HG03108 (cell line): ENCODE results near the gene NAPB.
A peak's percentile ranks its signal among the peaks of the same experiment; 100 is the strongest.
"Not testable (repeated sequence)": the region's sequence is repeated elsewhere in the genome, so short reads cannot be mapped to it uniquely, and the experiment has no call there.

Experiments
- ATAC-seq: cut with Tn5 transposase; IDR thresholded peaks from one replicate; pipeline ENCODE4 v1.9.1; 2021; ENCODE audit warnings: moderate library complexity; ENCODE audit not compliant: unreplicated experiment

The NAPB gene

DNA sequence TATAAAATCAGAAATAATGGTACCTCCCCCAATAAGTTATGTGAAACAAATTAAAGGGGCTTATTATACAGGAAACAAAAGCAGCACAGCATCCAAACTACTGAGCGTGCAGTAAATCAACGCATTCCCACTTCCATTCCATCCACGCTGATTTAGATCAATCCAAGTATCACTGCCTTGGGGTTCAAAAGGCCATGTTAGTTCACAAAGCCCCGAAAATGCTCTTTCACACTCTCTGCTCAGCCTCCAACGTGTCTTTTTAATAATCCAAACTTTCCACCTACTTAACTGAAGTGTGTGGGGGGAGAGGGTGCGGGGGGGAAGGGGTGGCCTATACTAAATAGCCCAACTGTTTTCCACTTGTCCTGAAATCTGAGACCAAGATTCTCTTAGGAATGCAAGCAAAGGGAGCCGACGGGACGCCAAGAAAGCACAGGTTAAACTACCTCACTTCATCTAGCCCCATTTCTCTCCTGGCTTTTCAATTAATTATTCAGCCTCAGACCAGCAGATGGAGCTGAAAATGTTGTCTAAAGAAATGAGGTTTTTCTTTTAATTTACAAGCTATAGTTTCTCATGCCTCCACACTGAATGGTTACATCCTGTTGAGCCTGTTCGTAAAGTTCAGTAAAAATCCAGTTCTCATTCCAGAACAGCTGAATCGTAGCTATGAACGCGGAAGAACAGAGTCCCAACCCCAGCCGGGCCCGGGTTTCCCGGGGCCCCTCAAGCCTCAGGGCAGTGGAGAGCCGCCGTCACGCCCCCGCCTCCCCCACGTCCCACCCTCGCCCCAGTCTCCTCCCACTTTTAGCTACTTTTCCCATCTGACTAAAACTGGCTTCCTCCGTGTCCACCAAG, 71.7 kb downstream of the NAPB start:
- ATAC-seq, result peak; percentile 29

DNA sequence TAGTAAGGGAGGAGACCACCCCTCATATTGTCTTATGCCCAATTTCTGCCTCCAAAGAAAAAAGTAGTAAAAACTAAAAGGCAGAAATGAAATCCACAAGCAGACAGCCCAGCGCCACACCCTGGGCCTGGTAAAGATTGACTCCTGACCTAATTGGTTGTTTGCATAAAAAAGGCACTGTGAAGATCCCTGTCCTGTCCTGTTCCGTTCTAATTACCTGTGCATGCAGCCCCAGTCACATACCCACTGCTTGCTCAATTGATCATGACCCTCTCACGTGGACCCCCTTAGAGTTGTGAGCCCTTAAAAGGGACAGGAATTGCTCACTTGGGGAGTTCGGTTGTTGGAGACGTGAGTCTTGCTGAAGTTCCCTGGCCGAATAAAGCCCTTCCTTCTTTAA, 72.8 kb downstream of the NAPB start:
- ATAC-seq, result not testable (repeated sequence)

DNA sequence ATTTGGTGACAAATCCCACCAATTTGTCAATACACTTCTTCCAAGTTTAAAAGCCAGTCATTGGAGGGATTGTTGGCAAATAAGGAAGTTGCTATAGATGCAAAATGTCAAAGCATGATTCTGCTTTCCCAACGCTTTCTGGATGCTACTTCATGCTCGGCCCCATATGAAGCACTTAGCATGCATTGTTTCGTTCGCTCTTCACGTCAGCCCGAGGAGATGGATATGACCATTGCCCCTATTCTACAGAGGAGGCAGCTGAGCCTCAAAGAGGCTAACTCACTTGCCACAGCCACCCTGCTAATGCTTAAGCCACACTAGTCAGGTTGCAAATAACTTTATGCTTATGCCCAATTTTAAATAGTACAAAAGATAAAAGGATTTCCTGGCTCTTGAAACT, 73.5 kb downstream of the NAPB start:
- no peak for ATAC-seq

DNA sequence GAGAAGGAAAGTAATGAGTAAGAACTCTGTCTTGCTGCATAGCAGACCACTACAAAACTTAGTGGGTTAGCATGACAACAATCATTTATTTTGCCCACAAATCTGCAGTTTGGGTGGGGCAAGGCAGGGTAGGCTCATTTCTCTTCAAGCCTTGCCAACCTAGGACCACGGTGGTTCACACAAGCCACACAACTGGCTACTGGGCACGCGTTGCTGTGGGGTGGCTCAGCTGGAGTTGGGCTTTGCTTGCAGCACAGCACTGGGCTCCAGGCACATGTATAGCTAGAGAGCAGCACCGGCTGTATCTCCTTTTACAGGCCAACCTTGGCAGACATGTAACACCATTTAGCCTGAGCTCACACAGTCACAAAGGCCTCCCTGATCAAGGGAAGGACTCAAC, 75.3 kb downstream of the NAPB start:
- ATAC-seq, result no peak

DNA sequence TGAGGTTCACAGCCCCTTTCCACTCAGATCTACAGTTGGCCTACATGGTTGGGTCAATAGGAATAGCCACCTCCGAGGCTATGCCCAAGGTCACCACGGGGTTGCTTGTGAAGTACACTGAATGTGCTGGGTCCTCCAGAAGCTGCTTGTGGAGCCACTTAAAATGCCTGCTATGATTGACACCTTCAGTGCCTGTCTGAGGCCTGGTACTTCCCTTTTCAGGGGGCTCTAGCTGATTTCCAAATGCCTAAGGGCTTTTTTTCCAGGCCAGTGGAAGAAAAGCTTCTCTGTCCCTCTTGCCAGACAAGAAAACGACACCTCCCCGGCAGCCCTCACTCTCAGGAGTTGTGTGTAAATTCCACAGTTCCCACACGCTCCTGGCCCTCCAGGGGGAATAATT, 77.0 kb downstream of the NAPB start:
- no peak for ATAC-seq

DNA sequence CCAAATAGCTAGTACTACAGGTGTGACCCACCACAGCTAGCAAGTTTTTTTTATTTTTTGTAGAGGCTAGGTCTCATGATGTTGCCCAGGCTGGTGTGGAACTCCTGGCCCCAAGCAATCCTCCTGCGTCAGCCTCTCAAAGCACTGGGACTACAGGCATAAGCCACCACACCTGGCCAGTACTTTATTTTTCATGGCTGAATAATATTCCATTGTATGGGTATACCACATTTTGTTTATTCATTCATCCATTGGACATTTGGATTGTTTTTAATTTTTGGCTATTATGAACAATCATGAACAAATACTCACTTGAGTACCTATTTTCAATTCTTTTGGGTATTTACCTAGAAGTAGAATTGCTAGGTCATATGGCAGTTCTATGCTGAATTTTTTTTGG, 77.7 kb downstream of the NAPB start:
- no peak for ATAC-seq

DNA sequence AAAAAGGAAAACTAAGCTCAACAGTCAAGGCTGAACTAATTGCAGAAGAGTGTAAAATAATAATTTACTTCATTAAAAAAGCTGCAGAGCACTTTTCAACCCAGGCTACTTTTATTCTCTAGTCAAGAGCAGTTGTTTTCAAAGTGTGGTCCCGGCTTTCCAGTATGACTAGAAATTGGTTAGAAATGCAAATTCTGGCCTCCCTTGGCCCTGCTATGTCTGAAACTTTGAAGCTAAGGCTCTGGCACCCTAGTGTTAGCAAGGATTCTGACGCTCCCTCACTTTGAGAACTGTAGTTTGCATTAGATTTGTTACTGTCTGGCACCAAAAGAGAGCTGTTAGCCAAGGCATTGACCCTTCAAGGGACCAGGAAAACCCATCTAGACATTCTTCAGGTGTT, 80.2 kb downstream of the NAPB start:
- no peak for ATAC-seq

DNA sequence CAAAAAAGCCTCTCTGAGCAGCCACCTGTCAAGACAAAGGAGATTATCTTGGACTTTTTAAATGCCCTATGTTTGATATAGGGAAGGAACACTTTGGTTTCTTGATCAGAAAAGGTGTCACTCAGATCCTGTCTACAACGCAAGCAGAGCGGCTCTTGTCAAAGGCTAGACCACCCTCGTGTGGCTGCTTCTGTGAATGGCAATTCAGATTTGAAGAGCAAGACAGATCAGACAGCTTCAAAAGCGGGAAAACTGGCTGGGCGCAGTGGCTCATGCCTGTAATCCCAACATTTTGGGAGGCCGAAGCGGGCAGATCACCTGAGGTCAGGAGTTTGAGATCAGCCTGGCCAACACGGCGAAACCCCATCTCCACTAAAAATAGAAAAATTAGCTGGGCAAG, 80.8 kb downstream of the NAPB start:
- ATAC-seq, result no peak

DNA sequence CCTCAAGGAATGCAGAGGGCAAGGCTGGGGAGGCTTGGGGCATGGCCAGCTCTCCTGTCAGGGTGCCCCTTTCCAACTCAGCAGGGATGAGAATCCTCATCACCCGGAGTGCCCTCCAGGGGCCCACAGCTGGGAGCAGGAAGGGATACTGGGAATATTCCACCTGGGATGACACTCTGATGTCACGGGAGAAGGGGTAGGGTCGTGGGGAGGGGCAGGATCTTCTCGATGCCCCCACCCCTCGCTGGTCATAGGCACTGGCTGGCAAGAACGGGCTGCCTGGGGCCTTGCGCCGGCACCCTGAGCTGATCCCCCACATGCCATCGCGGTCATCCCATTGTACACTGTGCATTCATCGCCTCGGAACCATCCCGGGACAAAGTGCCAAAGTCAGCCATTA, 81.3 kb downstream of the NAPB start:
- ATAC-seq, result no peak

DNA sequence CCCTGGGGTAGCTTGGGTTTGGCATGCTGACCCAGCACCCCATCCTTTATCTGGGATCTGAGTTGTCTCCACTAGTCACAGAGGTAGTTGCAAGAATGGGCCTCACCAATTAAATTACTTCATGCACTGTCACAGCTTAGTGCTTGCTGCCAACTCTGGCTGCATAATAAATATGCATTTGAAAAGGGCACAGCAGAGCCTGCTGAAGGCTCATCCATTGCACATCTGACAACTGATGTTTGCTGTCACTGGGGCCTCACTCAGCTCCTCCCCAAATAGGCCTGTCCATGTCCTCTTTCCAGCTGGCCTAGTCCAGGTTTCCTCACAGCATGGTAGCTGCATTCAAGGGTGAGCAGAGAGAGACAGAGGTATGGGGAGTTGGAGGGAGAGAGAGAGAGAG, 84.0 kb downstream of the NAPB start:
- no peak for ATAC-seq

DNA sequence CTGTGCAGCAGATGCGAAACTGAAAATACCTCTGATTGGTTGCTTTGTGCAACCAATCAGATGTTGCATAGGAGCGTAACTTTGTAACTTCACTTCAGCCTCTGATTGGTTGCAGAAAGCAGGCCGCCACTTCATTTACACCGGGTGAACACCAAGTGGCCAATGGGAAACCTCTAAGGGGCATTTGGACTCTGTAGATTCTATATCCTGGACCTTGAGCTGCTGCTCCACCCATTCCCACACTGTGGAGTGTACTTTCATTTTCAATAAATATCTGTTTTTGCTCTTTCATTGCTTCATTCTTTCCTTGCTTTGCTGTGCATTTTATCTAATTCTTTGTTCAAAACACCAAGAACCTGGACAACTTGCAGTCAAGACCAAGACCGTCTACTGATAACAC, 84.8 kb downstream of the NAPB start:
- no peak for ATAC-seq

DNA sequence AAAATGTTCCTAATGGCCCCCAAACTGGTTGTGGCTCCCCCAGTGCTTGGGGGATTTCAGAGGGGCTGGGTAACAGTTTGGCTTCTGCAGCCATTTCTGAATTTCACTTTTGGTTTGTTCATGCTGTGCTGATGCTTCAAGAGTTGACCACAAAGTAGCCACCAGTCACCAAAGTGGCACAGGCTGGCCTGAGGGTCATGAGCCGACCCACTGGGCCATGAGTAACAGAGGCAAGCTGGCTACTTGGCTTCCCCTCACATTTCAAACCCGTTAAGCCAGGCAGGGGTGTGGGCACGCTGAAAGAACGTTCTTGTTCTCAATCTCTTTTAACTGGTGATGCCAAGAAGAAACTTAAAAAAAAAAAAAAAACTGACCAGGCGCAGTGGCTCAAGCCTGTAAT, 85.8 kb downstream of the NAPB start:
- no peak for ATAC-seq

DNA sequence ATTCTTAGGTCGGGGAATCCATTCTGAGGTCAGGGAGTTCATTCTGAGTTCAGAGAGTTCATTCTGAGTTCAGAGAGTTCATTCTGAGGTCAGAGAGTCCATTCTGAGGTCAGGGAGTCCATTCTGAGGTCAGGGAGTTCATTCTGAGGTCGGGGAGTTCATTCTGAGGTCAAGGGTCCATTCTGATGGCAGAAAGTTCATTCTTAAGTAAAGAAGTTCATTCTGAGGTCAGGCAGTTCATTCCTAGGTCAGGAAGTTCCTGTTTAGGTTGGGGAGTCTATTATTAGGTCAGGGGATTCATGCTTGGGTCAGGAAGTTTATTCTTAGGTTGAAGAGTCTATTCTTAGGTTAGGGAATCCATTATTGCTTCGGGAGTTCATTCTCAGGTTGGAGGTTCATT, 87.2 kb downstream of the NAPB start:
- ATAC-seq, result no peak

DNA sequence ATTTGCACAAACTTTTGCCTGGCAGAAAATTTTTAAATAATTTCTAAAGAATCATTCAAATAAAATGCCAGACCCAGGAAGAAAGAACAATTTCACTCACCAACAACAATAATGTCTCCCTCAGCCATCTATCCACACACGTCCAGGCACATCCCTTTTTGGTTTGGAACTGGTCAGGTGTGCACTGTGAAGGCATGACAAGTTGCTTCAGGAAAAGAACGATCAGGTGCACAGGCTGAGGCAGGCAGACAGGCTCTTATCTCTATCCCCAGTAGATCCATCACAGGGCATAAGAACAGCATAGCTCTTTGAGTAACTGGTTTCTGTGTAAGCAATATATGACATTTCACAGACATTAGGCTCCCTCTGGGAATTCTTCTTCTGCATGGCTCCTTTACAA, 88.8 kb downstream of the NAPB start:
- no peak for ATAC-seq

DNA sequence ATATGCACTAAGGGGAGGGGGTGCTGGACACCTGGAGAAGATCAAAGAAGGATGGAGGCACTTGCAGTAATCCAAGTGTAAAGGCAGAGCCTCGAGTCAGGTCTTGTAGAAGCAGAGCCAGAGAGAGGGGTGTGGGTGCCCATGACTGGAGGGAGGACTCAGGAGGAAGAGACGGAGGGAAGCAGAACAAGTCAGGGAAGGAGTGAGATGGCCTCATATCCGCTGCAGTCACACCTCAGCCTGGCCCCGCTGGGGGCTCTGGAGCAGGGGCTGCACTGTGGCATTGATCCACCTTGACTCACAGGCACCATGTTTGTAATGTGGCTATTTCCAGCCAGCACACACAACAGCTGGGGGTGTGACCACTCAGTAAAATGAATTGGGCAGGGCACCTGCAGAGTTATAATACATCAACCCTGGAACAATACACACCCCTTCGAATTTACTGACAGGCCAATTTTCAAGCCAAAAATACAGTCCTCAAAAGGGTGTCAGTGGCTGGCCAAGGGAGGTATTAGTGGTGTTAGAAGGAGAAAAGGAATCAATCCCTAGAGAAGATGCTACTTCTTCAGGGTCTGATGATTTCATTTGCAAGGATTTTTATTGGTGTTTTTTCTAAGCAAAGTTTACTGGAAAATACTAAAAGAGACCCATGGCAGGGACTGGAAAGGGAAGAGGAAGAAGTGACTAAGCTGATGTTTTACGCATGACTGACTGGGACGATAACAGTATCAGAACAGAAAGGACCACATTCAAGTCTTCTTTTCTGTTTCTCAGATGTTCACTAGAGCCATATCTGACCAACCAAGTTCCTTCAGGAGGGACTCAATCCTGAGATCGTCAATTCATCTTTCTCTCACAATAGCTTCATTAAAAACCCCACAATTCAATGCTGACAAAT, 89.6 kb downstream of the NAPB start:
- ATAC-seq, result no peak

DNA sequence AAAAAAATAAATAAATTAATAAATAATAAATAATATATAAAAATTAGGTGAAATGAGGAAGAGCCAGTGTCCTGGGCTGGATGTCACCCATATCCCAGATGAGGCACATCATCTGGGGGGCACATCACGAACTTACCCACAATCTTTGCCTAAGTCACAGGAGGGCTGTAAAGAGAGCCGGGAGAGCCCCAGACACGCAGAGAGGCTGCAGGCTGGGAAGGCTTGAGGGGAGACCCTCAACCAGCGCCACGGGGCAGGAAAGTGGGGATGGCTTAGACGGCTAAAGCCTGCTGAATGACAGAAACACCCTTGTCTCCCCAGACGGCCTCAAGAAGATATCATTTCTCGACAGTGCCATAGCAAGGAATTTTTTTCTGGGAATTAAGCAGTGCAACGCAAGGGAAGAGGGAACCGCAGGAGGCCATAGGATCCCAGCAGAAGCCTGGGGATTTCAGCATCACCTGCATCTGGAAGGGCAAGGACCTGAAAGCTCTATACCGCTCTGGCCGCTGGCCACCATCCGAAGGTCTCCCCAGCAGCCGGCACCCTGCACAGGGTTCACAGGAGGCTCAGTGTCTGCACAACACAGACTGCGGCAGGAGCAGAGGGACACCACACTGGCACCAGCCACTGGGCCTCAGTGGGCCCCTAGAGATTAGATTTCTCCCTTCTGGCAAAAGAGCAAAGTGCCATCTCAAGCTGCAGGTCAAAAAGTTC, 93.5 kb downstream of the NAPB start:
- ATAC-seq, result no peak

DNA sequence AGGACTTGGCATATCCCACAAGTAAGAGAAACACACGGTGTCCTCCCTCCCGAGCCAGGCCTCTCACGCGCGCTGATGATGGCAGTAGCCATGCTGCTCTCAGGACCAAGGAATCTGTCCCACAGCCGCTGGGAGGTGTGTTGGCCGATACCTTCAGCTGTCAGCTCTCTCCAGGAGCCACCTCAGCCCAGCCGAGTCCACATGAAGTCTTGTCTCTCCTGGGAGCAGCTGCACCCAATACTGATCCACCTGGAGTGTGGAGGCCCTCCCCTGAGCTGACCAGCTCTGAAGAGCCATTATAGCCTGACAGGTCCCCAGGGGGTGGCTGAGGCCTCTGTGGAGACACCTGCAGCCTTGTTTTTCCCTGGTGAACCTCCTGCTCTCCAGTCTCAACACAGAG, 94.5 kb downstream of the NAPB start:
- no peak for ATAC-seq

DNA sequence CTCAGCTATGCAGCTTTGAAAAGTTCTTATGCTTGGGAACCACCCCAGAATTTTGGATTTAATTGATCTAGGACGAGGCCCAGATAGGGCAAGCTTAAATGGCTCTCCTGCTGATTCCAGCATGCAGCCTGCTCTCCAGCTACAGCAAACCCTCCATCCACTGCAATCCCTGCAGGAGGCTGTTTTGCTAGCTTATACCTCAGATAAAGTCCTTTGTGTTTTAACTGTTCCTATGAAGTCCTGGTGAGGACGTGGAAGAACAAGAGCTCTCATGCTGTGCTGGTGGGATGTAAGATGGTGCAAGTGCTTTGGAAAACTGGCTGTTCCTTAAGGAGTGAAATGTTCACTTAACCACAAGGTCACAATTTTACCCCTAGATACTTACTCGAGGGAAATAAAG, 96.2 kb downstream of the NAPB start:
- ATAC-seq, result no peak
